HUDEP-2 (cell line): ENCODE data around the gene FOXB2.

Source experiments
- DNase-seq, 76 experiments: peaks; one replicate each; lab custom pipeline; 2025; ENCODE audit not compliant: unreplicated experiment in 76 of 76; lab: John Stamatoyannopoulos, UW

FOXB2 gene

GRCh38 chr9:77015327-77016048 lies 4.0 kb upstream of the FOXB2 start:
- no peak for DNase-seq

- DNase-seq: no peak
These were observed 3.3 kb upstream of the FOXB2 start for GRCh38 chr9:77016121-77016525.

DNA sequence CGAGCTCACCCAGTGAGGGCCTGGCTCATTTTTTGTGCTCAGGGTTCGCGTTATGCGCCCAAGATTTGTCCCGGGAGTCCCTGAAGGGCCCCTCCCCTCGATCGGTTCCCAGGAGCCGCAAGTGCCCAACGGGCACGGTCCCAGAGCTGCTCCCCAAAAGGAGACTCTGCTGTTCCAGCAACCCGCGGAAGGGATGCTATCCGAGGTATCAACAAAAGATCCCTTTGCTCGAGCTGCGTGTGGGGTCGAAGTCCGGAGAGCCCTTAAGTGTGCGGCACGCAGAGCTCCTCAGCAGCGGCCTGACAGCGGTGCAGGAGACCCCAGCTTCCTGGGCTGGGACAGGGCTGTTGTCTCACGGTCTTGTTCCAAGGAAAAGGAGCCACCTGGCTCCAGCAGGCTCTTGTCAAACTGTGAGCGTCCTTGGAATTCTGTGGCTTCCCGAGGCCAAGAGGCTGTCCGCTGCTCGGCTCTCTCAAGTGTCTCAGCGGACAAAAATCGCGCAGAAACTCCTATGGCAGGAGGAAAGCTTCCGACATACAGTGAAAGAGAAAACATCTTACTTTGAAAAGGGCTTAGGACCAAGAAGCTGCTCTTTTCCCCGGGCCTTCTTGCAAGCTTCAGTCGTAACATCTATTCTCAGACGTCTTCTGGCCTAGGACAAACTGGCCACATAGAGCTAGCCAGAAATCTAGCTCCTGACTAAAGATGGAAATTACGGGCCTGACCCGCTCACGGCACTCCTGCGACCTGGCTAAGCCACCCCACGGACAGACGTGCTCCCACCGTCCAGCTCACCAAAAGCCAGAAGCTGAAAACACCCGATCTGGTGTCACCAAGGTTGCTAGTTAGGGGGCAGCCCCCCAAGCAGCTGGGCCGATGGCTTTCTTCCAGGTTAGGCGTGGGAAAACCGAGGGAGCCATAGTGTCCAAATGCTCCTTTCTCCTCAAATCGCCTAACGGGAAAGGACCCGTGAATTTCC lies 2.6 kb upstream of the FOXB2 start:
- DNase-seq: no peak

DNA sequence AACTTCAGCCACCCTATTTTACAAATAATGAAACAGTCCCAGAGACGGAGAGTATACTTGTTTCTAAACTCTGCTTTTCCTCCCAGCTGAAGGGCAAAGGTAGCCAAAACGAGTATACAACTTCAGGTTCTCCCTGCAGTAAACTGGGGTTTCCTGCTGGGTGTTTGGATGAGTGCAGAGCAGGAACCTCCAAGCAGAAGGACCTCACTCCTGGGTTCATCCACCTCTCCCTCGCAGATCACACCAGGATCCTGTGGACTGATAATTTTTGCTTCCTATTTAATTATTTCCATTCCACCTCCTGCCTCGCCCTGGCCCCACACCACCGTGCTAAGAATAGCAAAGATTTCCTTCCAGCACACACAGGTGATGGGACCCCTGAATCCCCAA lies 2.0 kb upstream of the FOXB2 start:
- DNase-seq: no peak

DNA sequence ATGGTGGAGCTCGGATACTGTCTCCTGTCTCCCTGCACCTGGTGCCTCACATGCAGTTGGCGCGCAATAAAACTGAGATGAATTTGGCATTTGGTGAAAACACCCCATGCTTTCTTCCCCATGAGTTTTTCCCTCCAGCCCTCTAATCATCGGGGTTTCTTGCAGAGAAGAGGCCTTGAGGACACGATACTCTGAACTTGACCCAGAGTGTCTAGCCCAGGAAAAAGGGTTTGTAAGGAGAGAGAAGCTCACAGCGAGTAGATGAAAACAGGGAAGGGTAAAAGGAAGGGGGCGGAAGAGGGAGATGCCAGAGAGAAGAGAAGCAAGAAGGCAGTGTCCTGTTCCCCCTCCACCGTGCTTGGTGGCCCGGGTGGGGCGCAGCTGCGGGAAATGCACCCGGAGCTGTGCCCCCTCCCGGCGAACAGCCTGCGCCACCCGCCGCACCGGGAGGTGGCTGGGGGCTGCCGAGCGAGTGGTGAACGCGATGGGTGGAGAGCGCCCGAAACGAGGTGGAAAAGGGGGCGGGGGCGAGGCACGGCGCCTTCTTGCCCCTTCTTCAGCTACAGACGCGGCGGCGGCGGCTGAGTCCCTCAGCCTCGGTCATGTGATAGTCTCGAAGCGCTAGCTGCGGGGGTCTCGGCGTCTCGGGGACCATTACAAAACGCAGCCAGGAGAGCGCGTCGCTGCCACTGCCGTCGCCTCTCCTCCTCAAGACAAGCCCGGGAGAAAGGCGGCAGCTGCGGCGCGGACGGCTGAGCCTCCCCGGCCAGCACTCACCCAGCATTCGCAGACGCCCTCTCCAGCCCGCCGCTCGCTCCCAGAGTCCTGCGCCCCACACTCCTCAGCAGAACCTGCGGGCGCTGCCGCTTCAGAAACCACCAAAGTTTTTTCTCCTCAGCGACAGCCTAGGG lies 1.1 kb upstream of the FOXB2 start:
- DNase-seq: no peak

DNA sequence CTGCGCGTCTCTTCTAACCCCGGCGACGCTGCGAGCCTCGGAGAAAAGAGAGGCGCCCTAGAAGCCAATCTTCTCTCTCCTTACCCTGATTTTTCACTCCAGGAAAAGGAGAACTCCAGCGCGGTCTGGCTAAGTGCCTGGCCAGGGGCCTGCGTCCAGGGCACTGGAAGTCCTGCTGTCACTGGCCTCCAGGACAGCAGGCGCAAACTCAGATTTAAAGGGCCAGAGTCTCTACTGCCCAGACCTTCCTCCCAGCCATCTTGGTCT lies 553 bp upstream of the FOXB2 start:
- no peak for DNase-seq

DNA sequence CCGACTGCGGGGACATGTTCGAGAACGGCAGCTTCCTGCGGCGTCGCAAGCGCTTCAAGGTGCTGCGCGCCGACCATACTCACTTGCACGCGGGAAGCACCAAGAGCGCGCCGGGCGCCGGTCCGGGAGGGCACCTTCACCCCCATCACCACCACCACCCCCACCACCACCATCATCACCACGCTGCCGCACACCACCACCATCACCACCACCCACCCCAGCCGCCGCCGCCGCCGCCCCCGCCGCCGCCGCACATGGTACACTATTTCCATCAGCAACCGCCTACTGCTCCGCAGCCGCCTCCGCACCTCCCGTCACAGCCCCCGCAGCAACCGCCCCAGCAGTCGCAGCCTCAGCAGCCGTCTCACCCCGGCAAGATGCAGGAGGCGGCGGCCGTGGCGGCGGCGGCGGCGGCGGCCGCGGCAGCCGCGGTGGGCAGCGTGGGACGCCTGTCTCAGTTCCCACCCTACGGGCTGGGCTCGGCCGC lies 514 bp downstream of the FOXB2 start:
- no peak for DNase-seq

DNA sequence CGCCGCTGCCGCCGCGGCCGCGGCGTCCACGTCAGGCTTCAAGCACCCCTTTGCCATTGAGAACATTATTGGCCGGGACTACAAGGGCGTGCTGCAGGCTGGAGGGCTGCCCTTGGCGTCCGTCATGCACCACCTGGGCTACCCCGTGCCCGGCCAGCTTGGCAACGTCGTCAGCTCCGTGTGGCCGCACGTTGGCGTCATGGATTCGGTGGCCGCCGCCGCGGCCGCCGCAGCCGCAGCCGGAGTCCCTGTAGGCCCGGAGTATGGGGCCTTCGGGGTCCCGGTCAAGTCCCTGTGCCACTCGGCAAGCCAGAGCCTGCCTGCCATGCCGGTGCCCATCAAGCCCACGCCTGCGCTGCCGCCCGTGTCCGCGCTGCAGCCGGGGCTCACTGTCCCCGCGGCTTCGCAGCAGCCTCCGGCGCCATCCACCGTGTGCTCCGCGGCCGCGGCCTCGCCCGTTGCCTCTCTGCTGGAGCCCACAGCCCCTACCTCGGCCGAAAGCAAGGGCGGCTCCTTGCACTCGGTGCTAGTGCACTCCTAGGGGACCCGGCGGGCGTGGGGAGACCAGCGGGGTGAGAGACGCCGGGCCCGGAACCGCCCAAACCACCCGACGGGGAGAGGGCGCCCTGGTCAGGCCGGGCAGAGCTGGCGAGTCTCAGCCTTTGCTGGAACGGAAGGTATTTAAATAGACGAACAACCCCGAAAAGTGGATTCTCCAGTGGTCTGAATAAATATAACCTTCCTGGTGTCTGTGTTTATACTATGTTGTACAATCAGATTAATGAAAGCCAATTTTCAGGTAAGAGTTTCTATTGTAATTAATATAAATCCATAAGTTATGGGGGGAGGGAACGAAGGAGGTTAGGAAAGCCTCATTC lies 1.2 kb downstream of the FOXB2 start:
- no peak for DNase-seq

GRCh38 chr9:77021291-77021894 lies 1.9 kb downstream of the FOXB2 start:
- peak in 1 of 76 experiments; percentile 12 for DNase-seq

DNA sequence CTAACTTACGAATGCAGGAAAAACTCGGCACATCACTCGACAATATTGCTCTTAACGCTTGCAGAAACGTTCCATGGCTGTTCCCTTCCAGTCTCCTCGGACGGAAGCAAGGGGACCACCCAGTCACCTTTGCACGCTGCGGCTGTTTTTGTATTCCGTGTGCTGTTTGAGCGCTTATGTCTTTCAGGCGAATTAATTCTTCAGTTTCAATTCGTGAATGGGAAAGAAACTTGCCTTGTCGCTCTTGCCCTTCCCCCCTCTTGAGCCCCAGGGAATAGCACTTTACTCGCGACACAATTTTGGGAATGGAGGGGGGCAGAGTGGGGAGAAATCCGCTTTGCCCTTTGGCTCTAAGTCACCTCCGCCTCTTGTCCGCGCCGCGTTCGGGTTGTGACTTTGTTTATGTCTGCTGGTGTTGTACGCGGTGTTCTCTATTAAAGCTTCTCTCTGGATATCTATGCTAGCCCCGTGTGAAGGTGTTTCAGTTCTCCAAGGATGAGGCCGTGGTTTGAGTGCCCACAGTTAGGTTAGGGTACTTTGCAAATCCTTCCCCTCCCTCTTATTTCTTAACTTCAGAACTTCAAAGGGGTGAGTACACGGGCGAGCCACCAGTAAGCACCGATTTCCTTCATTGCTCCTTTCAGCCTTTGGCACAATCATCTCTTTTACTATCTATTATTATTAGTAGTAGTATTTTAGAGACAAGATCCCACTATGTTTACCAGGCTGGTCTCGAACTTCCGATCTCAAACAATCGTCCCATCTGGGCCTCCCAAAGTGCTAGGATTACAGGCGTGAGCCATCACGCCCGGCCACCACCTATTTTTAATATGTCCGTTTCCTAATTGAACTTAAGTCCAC lies 2.7 kb downstream of the FOXB2 start:
- DNase-seq: no peak

DNA sequence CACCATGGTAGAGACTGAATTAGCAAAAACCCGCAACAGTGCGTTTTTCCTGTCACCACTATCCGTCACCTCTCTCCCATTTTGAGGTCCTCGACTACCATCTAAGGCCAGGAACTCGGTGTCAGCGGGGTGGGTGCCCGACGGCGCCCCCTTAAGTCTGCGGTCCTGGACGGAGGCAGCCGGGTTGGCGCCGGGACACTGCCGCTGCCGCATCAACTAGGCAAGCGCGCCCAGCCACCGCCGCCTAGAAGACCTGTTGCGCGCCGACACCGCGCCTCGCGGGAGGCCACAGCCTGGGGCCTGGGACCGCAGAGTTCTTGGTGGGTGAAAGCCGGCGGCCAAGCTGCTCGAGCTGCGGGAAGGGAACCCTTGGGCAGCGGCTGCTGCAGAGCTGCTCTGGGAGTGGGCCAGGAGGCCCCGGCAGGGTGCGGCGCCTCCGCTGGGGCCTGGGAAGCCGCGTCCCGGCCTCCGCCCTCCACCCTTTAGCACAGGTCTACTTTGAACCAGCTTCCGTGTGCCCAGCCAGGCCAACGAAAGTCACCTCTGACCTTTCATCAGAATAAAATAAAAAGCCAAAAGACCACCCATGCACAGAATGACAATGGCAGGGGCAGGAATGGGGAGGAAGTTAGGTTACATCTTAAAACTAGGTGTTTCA lies 3.5 kb downstream of the FOXB2 start:
- DNase-seq: peak in 2 of 76 experiments; percentile 8 to 18

GRCh38 chr9:77023726-77024125 lies 4.3 kb downstream of the FOXB2 start:
- DNase-seq: no peak

- DNase-seq: no peak
These were observed 5.5 kb downstream of the FOXB2 start for GRCh38 chr9:77024776-77025545.

GRCh38 chr9:77028478-77028877 lies 9.0 kb downstream of the FOXB2 start:
- no peak for DNase-seq

DNA sequence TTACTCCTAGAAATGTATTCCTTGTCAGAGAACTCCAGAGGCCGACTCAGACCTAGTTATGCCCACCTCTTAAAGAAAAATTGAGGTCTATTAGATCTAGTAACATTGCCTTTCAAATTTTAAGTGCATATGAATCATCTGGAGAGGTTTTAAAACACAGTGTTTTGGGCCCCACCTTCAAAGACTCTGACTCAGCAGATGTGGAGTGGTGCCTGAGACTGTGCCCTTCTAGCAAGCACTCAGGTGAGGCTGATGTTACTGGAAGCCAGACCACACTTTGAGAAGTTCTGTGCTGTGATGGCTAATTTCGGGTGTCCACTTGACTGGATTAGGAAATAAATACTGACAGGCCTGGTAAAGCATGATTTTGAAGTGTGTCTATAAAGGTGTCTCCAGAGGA lies 10.6 kb downstream of the FOXB2 start:
- no peak for DNase-seq

DNA sequence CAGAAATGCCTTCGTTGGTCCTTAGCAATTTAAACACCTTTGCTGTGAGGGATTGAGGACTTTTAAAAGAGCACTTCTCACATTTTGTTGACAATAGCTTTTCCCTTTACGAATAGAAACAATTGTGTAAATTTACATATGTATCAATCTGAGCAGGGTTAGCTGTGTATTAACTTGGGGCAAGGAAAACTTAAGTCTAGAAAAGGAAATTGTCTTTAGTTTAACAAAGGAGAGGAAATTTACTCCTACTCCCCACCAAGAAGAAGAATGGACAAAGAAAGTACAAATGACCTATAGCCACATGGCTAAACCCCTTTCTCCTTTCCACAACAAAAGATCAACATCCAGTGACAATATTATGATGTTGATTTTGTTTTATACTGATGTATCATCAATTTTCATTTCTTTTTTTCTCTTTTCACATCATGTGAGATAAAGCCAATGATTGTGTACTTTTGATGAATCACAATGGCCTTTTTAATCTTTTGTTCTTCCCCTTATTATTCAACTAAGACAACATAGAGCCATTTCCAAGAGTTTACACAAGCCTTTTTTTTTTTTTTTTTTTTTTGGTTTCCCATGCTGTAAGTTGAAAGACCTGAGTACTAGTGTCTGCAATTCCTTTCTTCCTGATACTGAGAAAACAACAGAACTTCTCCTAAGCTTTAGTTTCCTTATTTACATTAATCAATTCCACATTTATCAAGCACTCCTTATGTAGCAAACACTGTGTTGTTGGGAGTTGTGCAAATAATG lies 19.0 kb downstream of the FOXB2 start:
- no peak for DNase-seq

GRCh38 chr9:77040340-77040739 lies 20.9 kb downstream of the FOXB2 start:
- no peak for DNase-seq
